SK-N-MC (cell line): ENCODE measurements around the gene LMO2.
"Not testable (repeated sequence)": the region's sequence is repeated elsewhere in the genome, so short reads cannot be mapped to it uniquely, and the experiment has no call there.

ENCODE experiments used
- EZH2 ChIP-seq: fragments of 200-600 bp; sonication (generic); IDR thresholded peaks from one replicate; pipeline ENCODE4 v1.6.1; 2017; ENCODE audit warnings: antibody characterized with exemption
- POLR2AphosphoS5 ChIP-seq: IDR thresholded peaks from 2 replicates; pipeline ENCODE4 v1.6.1; 2012; ENCODE audit warnings: mild to moderate bottlenecking, low read depth, low read length, borderline replicate concordance

GRCh38 chr11:33837334-33837733 lies 54.5 kb downstream of the LMO2 start:
- not testable (repeated sequence) for TF ChIP-seq POLR2AphosphoS5, EZH2
